Measurements from ENCODE around the gene OCA2.
A peak's percentile ranks its signal among the peaks of the same experiment; 100 is the strongest.

Gene OCA2

DNA sequence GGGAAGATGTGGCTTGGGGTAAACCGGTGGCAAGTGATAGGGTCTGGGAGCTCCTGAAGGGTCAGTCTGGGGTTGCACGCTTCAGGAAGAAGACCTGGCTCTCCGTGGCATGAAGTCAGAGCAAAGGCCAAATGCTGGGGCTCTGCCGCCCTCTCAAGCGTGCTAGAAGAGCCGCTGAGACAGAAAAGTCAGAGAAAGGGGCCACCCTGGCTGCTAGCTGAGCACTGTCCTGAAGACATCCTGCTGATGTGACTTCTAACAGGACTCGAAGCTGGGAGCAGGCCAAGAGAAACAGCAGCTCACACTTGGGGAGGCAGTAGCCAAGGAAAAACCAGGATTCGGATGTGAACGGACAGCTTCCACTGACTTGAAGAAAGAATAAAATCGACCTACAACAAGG, 270.4 kb downstream of the OCA2 start:
- no peak overlapping the region for H3K4me3 ChIP-seq (replicated peaks; ENCODE audit: low read depth, low read length)
- no peak for DNase-seq (ENCODE audit: low read depth)
- no peak for TF ChIP-seq CTCF (IDR thresholded peaks at IDR 0.05; ENCODE audit: low read length, missing control alignments)

DNA sequence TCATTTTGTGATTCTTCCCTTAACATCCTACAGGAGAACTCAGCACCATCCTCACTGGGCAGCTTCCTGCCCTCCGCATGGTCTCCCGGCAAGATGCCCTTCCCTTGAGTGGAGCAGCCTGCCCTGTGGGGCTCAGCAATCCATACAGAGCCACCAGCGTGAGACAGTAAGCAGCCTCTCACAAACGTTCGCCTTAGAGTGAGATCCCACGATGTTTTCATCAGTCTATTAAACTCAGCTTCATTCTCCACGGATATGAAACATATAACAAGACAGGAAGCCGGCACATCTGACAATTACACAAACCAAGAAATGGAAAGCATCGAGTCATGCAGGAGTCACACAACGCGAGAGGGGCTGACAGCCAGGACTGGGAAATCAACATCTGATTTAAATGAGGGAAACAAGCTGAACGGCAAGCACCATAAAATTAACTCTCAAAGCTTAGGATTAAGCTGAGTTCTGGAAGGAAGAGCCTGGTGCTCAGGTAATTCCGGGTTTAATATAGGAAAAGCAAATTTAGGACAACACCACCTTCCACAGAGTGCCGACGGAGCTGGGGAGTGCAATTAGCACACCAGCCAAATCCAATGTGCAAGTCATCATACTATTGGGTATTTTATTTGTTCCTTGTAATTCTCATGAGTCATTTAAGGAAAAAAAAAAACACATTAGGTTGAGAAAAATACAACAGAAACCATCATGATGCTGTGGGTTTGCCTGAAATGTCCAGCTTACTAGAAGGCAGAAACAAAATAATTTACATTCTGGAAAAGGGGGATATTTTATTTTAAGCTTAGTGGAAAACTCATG, 272.0 kb downstream of the OCA2 start:
- no peak overlapping the region for H3K4me3 ChIP-seq (replicated peaks; ENCODE audit: low read depth, low read length)
- no peak for TF ChIP-seq CTCF (IDR thresholded peaks at IDR 0.05; ENCODE audit: low read length, missing control alignments)
- peak; percentile 30 for DNase-seq (ENCODE audit: low read depth)

DNA sequence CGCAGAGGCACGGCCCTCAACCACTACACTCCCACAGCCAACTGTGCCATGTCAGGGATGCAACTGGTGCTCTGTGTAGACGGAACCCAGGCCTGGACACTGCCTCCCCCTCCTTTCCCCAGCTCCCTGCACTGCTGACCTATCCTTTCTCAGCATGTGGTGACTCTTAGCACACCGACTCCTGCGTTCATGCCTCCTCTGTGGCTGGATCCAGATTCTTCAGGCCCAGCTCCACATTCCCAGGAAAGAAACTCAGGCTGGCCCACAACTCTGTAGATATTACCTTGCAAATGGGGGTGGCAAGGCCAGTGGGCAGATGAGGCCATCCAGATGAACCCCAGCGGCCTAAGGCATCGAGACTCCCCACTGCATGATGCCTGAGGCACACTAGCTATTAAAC, 272.7 kb downstream of the OCA2 start:
- DNase-seq (ENCODE audit: low read depth): no peak
- no peak for TF ChIP-seq CTCF (IDR thresholded peaks at IDR 0.05; ENCODE audit: low read length, missing control alignments)
- H3K4me3 ChIP-seq (replicated peaks; ENCODE audit: low read depth, low read length): no peak overlapping the region

- TF ChIP-seq CTCF (IDR thresholded peaks at IDR 0.05; ENCODE audit: low read length, missing control alignments): no peak
- no peak for DNase-seq (ENCODE audit: low read depth)
- H3K4me3 ChIP-seq (replicated peaks; ENCODE audit: low read depth, low read length): no peak overlapping the region
Measured at GRCh38 chr15:27824841-27825422, 274.2 kb downstream of the OCA2 start.

DNA sequence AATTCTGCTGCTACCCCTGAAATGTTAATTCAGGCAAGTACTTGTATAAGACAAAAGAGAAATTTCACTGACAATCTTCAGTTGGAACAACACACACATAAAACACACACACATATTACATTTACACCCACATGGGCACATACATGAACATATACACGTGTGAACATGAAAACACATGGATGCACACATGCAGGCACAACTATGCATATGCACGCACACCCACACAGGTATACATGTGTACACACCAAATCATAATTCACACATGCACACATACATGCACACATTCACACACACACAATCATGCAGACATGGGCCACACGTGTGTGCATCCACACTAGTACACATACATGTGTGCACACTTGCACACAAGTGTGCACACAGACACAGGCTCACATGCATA, 277.8 kb downstream of the OCA2 start:
- no peak for DNase-seq (ENCODE audit: low read depth)
- no peak for TF ChIP-seq CTCF (IDR thresholded peaks at IDR 0.05; ENCODE audit: low read length, missing control alignments)
- no peak overlapping the region for H3K4me3 ChIP-seq (replicated peaks; ENCODE audit: low read depth, low read length)

DNA sequence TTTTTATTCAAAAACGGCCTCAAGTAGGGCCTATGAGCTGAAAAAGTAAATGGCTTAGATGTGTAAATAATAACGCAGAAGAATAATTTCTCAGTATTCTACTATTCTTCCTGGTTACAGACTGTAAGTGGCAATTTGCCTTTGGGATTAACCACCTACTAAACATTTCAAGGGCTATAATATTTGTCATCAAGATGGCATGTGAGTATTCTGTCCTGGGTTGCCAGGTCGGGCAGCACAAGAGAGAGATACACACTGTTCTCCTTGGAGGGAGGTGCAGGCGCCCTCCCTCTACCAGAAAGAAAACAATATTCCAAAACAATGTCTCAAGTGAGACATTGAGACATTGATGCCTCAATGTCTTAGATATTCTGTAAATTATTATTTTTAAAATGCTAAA, 278.4 kb downstream of the OCA2 start:
- no peak for DNase-seq (ENCODE audit: low read depth)
- H3K4me3 ChIP-seq (replicated peaks; ENCODE audit: low read depth, low read length): no peak overlapping the region
- no peak for TF ChIP-seq CTCF (IDR thresholded peaks at IDR 0.05; ENCODE audit: low read length, missing control alignments)

- no peak overlapping the region for H3K4me3 ChIP-seq (replicated peaks; ENCODE audit: low read depth, low read length)
- peak; percentile 8 for DNase-seq (ENCODE audit: low read depth)
- TF ChIP-seq CTCF (IDR thresholded peaks at IDR 0.05; ENCODE audit: low read length, missing control alignments): no peak
Measured at GRCh38 chr15:27820232-27820631, 278.9 kb downstream of the OCA2 start.

Measured in fibroblast of pulmonary artery (primary cell).